ENCODE results near the gene SIGLEC9. TPM values are rescaled to one million over a fixed set of nuclear protein-coding genes. Genes with fewer than 3 reads are reported as not detected.

SIGLEC9 gene
- total and polyA plus RNA-seq, 10 of the 15 experiments (the other 5 are each of a cell fraction or from before 2014, with no cell fraction given): 0.10 TPM; not detected in 9

GRCh38 chr19:51125421-51126075, 842 bp downstream of the SIGLEC9 start (continued):
- TF ChIP-seq ZBTB40 (IDR thresholded peaks at IDR 0.05; ENCODE audit: borderline replicate concordance) (no peak), TARDBP (IDR thresholded peaks at IDR 0.05; ENCODE audit: borderline replicate concordance) (no peak), REST (IDR thresholded peaks at IDR 0.05; ENCODE audit: low read depth, low read length) (no peak), TCF7 (IDR thresholded peaks at IDR 0.05; ENCODE audit: borderline replicate concordance) (no peak), ZNF274 (IDR thresholded peaks at IDR 0.05; ENCODE audit: insufficient read depth, insufficient read length) (no peak), ZNF592 (IDR thresholded peaks at IDR 0.05) (no peak), PBX3 (IDR thresholded peaks at IDR 0.05; ENCODE audit: insufficient replicate concordance, low read depth, low read length) (no peak), HSF1 (IDR thresholded peaks at IDR 0.05; ENCODE audit: low read depth, low read length) (no peak), IRF3 (IDR thresholded peaks at IDR 0.05) (no peak)
